ENCODE measurements around the gene EPB41L2. TPM values are rescaled to one million over a fixed set of nuclear protein-coding genes. Genes with fewer than 3 reads are reported as not detected.

The EPB41L2 gene
- total RNA-seq, 1 donor from 2014 or later = 9.1 TPM

Other genes with a start within 250 kb of the EPB41L2 start
- gene SMLR1, start 235.8 kb downstream of the EPB41L2 start, total RNA-seq = not detected
- 2.7 TPM for gene AKAP7, start 72.2 kb upstream of the EPB41L2 start, total RNA-seq

Data from esophagus mucosa (tissue), 1 donor.